SKM-1 (cell line): ENCODE data around the gene SCUBE2.

Source experiments
- DNase-seq: peaks from one replicate; lab custom pipeline; 2025; ENCODE audit not compliant: unreplicated experiment; lab: John Stamatoyannopoulos, UW

SCUBE2 gene

GRCh38 chr11:9076046-9076445 is 15.4 kb downstream of the SCUBE2 start:
- no peak for DNase-seq

DNA sequence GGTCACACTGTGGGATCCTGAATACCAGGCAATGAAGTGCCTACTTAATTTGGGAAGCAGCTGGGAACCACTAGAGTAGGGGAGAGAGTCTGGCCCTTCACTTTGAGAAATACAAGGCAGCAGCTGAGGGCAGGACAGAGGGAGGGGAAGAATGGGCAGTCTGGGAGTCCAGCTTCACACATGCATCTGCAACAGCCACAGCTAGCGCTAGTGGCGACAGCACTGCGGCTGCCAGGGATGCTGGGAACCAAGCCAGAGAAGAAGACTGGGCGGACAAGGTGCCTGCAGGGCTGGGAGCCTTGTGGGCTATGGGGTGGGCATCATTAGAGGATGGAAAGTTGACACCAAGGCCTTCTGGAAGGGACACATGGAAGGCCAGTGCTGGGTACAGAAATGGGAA is 15.8 kb downstream of the SCUBE2 start:
- no peak for DNase-seq

- DNase-seq: no peak
Measured at GRCh38 chr11:9074338-9075029, 16.9 kb downstream of the SCUBE2 start.

- DNase-seq: no peak
Measured at GRCh38 chr11:9073466-9074225, 17.8 kb downstream of the SCUBE2 start.

GRCh38 chr11:9072626-9073176 is 18.7 kb downstream of the SCUBE2 start:
- no peak for DNase-seq

DNA sequence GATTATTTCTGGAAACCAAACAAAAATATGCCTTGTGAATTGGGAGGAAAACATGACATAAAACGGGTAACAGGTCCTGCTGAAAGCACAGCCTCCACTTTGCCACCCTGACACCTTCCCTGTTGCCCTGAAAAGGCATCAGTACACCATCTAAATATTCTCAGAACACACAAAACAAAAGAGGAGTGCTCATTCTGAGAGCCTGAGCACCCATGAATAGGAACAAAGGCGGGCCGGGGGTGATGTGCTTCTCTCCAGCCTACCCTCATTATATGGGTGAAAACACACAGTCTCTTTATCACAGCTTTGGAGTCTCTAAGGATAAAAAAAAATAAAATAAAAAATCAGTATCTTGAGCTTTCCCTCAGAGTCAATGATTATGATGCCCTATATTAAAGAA is 19.7 kb downstream of the SCUBE2 start:
- no peak for DNase-seq

GRCh38 chr11:9070749-9071491 is 20.5 kb downstream of the SCUBE2 start:
- DNase-seq: no peak

DNA sequence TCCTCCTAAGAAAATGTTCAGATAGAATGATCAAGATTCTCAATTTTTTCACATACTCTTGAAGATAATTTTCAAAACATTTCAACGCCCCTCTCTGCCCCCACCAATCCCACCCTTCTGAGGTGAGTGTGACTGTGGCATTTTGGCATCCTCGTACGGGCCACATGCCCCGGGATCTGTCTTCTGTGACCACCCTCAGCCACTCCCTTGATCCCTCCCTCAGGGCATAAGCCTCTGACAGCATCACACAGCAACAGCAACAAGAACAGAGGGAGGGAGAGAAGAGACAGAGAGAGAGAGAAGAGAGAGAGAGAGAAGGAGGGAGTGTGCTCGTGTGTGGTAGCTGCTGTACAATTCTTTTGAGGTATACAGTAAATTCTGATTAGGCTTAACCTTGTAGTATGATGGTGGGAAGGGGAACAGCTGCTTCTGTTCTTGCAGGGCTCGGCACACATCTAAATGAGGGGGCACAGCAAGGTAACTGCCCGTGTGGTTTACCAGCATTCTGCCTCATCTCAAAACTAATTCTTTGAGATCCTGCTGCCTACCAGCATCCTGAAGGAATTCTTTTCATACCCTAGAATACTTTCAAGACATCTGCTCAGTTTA is 21.4 kb downstream of the SCUBE2 start:
- DNase-seq: no peak

DNA sequence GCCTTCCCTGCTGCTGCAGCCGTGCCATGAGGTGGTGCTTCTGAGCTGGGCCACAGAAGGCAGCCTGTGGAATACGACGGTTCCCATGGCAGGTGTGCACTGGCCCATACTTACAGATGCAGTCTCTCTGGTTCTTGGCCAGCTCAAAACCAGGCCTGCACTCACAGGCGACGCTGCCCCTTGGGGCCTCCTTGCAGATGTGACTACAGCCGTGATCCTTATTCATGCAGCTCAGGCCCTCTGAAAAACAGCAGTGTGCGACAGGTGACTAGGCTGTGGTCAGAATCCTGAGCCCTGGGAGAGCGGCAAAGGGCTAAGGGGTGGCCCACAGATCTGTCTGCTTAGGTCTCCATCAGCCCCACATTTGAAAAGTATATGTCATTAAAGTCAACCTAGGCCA is 22.1 kb downstream of the SCUBE2 start:
- DNase-seq: no peak

DNA sequence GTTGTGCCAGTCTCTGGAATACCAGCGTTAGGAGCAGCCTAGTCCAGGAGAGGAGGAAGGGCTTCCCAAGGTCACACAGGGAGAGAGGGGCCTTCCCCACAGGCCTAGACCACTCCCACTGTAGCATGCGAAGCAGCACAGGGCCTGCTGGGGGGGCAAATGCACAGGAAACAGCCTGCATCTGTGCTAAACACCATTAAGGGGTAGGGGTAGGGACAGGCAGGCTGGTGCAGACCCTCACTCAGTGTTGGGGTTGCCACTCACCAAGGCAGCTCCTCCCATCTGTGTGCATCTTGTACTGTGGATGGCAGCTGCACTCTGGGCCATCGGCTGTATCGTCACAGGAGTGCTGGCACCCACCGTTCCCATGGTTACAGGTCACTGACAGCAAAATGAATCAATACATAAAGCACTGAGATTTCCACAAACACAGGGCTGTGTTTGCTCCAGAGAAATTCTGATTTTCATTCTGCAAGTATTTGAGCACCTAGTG is 24.9 kb downstream of the SCUBE2 start:
- DNase-seq: no peak

DNA sequence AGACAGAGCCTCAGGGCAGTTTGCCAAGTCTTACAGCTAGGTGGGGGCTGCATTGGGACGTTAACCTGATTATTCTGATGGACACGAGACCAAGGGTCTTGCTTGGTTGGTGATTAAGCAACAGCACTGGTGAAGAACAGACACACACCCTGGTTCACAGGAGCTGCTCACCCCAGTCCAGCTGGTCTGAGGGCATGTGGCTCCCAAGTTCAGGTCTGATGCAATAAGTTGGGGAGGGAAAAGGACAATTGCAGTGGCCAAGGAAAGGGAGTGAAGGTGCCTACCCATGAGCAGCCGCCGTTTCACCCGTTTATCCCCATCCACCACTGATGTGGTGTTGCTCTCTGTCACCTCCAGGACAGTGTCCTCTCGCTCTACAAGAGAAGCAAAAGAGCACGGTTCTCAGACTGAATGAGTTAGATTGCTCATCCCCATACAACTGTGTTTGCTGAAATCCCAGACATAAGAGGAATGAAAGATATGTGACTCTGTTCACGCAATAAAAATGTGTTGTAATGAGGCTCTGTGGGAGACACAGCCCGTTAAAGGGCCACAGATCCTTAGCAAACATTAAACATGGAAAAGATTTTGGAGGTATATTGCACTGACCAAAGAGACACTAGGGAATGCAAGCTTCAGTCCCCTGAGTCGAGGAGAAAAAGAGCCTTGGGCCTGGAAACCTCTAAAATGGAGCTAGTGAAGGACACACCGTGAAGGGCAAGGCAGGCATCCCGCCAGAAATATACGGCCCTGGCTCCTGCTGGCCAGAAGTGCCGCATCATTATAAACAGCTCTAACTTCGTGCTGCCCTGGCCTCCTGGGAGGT is 25.6 kb downstream of the SCUBE2 start:
- no peak for DNase-seq

- DNase-seq: no peak
Measured at GRCh38 chr11:9061807-9062206, 29.6 kb downstream of the SCUBE2 start.

- no peak for DNase-seq
Measured at GRCh38 chr11:9060700-9061111, 30.7 kb downstream of the SCUBE2 start.

DNA sequence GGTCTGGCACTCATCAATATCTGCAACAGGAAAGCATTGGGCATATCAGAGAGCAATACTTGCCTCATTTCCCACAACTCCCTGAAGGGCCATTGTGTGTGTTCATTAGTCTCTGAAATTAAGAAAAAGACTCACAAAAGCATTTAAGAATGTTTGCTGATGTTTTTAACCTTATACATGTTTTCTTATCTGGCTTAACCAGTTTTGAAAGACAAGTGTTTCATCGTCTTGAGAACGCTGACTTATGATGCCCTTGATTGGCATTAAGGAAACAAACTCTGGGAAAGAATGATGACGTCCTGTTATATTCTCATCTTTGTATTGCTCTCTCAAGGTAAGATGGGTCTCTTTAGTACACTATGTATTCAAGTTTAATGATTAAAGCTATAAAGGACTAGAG is 32.0 kb downstream of the SCUBE2 start:
- no peak for DNase-seq

DNA sequence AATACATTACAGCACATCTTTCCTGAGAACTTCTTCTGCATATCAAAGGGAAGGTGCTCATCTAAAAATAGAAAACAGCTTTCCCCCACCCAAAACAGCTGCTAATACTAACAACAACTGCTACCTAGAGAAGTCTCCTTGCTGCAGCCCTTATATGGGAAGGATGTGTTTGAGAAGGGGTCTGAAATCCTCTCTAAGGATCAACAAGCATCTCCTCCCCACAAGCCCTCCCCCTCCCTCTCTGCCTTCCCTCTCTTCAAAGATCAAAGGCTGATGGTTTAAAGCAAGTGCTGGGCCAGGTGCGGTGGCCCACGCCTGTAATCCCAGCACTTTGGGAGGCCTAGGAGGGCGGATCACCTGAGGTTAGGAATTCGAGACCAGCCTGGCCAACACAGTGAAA is 33.5 kb downstream of the SCUBE2 start:
- DNase-seq: no peak

- no peak for DNase-seq
Measured at GRCh38 chr11:9057007-9057406, 34.4 kb downstream of the SCUBE2 start.

DNA sequence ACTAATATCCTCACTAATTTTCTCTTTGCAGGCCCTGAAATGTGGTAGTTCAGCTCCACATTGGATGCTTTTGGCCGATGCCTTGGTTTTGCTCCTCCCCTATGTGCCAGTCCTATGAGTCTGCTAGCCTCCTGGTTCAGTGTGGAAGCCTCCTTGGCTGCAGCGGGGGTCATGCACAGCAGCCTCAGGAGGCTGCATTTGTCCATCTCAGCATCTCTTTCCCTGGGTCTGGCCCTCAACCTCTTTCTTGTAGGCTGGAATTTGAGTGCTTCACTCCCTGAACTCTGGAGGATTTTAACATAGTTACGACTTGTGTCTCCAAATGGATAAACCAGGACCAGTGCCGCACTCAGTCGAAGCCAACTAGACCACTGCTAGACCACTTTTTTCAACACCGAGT is 34.9 kb downstream of the SCUBE2 start:
- no peak for DNase-seq

- no peak for DNase-seq
Measured at GRCh38 chr11:9053316-9054035, 37.9 kb downstream of the SCUBE2 start.

DNA sequence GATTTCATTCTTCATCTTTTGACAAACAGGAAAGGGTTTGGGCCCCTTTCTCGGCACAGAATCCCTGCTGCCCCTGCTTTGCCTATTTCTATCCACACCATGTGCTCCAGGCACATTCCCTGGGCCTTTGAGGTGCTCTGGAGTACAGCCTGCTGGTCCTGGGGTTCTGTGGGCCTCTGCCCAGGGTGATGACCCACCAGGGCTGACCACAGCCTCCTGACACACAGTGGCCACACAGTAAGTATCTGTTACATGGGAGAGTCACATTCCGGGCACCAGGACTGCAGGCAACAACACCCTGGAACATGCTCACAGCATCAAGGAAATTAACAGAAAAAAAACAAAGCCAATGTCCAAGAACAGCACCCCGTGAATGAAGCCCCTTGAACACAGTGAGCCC is 39.1 kb downstream of the SCUBE2 start:
- no peak for DNase-seq

GRCh38 chr11:9049959-9050358 is 41.4 kb downstream of the SCUBE2 start:
- no peak for DNase-seq
